Stimulated activated CD8-positive, alpha-beta memory T cell treated with anti-CD3 and anti-CD28 coated beads, Interleukin-4, amount 100 ng/mL, for 1 hour (primary cell): ENCODE measurements around the gene EDA.
"Not testable (repeated sequence)": the region's sequence is repeated elsewhere in the genome, so short reads cannot be mapped to it uniquely, and the experiment has no call there.

Source experiments
- DNase-seq, 2 donors: peaks; one replicate each; pipeline ENCODE4 v3.0.0-alpha.2; 2020; ENCODE audit warnings: low read depth in 2 of 2, low spot score in 1 of 2

Gene EDA

DNA sequence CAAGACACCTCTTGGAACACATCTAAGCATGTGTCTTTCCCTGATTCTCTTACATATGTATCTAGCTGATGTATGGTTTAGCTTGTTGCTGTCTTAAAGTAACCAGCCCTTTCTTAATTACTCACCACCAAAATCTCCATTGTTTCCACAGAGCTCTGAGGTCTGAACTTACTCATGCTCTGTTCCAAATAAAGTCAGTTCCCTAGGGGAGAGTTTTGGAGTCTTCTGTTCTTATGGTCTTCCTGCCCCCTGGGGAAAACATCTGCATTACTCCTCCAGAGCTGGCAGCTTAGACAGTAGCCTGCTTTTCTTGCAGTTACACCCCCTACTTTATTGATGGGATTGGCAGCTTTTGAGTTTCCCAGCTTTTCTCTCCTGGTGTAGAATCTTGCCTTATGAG is 125.8 kb downstream of the EDA start:
- DNase-seq, result no peak

DNA sequence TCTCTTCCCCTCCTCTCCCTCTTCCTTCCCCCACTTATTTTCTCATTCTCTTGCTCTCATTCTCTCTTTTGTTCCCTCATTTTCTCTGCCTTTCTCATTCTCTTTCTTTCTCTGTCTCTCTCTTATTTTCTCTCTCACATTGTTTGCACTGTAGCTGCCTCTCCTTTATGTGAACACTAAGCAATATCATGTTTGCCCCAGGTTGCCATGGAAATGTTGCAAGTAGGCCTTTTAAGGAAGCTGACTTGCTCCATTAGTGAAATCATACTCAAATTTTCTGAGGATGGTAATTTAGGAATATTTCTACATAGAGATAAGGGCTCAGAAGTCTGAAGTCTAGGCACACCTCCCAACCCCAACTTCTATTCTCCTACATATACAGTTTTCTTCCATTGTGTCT is 130.1 kb downstream of the EDA start:
- DNase-seq, result no peak

DNA sequence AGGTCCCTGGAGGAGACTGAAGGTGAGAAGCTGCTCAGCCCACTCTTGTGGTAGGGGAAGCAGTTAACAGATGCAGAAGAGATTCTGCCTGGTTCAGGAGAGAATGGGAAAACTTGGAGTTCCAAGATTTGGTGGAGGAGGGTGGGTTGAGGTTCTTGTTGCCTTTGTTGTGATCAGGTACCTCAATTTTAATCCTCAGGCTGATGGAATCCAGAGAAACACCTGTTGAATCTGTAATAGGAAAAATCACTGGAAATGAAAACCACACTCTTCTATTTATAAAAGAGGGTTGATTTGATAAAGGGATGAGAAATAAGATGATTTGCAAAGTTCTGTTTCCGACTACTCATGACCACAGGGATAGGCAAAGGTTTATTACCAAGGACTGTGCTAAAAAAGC is 132.1 kb downstream of the EDA start:
- no peak for DNase-seq

DNA sequence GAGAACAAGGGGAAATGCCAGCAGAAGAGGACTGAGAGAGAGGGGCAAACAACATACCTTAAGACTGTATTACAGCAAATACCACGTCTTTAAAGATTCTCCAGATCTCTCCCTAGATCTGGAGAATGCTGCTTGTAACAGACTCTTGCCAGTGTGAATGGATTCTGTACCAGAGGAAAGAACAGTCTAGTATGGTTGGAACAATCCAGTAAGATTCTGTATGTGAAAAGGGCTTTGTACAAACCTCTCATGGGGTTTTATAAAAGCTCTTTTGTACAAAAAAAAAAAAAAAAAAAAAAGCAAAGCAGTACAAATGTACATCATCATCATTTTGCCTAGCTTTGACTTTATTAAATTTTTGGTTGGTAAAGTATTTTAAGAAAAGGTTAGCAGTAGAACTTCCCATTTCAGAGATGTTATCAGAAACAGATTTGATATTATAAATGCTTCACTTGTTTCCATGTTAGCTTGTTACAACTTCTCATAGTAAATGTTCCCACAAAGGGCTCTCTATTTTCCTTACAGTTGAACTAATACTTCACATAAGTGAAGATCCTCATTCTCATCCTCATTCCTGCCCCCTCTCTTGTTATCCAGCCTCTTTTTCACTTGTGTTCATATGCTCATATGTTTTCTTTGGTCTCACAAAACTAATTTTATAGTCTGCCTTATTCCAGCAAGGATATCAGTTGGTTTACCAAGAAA is 144.2 kb downstream of the EDA start:
- DNase-seq, result no peak

DNA sequence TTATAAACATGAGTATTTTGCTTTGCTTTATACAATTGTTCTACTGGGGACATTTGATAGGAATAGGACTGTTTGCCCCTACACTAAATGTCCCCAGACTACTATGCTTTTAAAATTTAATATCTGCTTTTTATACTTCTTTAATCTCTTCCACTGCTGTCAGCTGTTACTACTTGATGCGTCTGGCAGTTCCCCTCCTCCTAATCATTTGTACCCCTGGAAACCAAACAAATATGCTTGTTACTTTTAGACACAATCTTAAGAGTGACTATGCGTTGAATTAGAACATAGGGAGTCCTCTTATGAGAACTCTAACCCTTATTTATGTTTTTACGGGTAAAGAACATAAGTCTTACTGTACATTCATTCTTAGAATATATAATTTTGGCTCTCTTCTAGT is 145.7 kb downstream of the EDA start:
- no peak for DNase-seq

DNA sequence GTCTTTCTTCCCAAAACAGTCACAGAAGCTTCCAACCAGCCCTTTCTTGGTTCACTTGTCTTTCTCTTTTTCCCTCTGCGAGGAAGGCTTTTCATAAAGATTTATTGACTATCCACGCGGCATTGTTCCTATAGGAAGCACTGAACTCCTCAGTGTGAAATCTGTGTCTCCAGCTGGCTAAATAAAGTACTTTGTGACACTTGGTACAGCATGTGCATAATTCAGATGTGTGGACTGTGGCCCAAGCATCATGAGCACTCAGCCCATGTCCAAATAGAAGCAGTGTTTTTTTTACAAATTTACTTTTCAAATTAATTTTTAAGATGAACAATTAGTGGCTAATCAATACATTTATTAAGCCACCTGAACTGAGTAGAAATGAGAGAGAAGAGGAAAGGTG is 146.4 kb downstream of the EDA start:
- DNase-seq, result no peak

DNA sequence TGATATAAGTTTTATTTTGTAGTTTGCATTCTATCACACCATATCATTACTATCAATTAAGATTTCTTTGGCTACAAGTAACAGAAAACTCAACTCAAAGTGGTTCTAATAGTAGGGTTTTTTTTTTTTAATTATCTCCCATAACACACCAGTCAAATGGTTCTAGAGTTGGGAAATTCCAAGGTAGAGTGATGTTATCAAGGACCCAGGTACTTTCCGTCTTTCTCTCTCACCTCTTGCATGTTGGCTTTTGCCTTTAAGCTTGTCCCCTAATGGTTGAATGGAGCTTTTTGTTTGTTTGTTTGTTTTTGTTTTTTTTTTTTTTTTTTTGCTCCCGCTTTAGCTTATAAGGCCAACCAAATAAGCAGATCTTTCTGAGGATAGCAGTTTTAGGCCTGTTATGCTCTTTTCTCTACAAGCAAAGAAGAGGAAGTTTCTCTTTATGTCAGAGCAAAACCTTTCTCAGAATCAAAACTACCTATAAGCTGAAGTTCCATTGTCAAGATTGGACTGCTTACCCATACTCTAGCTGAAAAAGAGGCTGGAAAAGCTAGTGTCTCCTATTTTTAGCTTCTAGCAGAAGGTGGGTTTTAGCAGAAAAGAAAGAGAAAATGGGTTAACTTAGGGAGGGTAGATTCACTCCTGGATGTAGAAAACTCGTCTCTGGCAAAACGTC is 177.5 kb downstream of the EDA start:
- DNase-seq, result no peak

DNA sequence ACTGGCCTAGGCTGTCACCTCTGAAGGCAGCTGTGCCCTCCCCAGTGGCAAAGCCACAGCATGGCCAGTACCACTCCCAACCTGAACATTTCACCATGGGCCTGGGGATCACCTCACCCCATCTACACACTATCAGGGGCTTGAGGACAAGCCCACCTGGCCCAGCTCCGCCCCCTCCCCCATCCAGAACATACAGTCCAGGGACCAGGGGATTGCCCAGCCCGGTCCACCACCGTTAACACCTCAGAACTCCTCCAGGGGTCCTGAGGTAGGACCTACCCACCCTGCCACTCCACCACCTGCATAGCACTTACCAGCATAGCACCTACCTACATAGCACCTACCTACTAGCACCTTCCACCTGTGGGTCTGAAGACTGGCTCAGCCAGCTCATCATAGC is 179.8 kb downstream of the EDA start:
- DNase-seq, result no peak

DNA sequence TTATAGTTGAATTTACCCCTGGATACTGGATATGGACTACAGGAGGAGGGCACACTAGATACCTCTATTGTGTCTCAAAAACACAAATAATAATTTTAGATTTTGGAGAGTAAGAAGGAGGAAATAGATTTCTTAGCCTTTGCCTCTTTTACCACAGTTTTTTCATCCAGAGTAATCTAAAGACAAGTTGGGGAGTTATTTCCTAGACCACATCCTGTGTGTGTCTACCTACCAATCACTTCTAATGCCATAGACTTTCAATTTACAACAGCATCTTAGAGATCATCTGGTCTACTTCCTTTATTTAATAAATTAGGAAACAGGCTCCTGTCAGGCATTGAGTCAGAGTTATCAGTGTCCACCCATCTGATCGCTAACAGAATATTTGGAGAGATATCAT is 191.5 kb downstream of the EDA start:
- DNase-seq, result no peak

DNA sequence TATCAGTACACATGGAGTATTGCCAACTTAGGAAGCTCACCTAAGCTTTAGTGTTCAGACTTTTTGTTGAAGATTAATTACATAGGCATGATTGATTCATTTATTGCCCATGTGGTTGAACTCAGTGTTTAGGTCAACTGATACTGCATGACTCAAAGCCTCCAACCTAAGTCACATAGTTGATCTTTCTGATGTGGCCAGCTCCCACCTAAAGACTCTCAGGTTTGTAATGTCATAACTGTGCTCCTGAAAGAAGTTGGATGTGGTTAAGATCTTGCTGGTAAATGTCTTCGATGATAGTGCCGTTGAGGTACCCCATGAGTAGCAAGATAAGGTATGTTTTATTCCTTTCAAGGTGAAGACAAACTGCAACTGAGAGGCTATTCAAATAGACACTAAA is 192.5 kb downstream of the EDA start:
- no peak for DNase-seq

DNA sequence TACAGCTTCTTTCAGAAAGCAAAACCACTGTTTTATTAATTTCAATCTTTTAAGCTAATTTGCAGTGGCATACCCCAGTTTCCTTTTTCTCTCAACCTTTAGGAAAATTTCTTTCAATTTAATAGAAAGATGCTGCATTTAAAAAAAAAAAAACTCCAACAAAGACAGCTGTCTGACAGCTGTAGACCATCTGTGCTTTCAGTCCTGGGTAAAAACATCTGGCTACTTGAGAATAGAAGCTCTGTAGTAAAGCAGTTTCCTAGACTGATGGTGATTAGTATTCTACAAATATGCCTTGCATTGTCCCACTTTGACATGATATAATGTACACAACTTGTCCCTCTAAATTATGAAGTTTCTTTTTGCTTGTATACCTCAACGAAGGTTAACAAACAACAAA is 197.8 kb downstream of the EDA start:
- DNase-seq, result no peak

DNA sequence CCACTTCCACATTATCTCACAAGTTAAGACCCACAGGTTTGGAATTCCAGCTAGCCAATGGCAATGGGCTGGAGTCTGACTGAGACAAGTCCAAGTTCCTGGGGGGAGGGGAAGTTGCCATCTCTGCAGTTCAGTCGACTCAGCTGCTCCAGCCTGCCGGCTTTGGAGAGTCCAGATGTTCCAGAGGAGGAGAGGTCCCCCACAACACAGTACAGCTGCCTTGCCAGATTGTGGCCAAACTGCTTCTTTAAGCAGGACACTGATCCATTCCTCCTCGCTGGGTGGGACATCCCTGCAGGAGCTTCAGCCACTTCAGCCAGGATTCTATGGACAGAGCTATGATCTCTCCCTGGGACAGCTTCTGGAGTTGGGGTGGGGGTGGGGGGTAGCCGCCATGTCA is 199.2 kb downstream of the EDA start:
- DNase-seq, result no peak

DNA sequence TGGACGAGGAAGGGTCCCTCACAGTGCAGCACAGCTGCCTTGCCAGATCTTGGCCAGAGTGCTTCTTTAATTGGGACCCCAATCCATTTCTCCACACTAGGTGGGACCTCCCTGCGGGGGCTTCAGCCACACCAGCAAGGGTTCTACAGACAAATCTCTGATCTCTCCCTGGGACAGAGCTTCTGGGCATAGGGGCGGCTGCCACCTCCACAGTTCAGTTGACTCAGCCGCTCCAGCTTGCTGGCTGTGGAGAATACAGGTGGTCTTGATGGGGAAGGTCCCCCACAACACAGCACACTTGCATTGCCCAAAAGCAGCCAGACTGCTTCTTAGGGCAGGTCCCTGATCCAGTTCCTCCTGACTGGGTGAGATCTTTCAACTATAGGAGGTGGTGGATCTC is 199.6 kb downstream of the EDA start:
- DNase-seq, result no peak

DNA sequence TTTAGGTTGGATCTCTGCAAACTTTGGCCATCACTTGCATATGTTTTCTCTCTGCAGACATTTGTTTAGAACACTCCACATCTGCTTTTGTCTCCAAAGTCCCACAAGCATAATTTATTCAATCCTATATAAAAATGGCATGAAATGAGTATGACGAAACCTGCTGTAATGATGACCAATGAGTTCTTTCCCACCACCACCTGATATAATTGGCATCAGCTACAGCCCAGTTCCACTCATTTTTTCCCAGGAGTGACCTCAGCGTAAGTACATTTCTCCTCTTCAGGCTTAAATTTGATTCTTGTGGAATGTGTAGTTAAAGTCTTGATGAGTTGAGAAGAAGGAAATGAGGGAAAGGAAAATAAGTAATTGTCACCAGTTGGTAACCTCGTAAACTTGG is 228.7 kb downstream of the EDA start:
- no peak for DNase-seq

DNA sequence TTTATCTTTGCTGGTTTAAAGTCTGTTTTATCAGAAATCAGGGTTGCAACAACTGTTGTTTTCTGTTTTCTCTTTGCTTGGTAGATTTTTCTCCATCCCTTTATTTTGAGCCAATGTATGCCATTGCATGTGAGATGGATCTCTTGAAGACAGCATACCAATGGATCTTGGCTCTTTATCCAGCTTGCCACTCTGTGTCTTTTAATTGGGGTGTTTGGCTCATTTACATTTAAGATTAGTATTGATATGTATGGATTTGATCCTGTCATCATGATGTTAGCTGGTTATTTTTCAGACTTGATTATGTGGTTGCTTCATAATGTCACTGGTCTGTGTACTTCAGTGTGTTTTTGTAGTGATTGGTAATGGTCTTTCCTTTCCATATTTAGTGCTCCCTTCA is 244.1 kb downstream of the EDA start:
- DNase-seq, result not testable (repeated sequence)

DNA sequence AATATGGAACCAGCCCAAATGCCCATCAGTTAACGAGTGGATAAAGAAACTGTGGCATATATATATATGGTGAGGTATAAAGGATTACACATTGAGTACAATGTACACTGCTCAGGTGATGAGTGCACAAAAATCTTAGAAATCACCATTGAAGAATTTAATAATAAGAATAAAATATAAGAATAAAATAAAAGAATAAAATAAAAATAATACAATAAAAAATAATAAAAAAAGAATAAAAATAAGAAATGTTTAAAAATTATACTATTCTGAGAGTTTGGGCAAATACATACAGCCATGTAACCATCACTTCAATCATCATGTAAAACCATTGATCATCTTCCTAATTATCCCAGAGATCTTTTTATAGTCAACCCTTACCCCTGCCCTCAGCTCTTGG is 260.3 kb downstream of the EDA start:
- no peak for DNase-seq

DNA sequence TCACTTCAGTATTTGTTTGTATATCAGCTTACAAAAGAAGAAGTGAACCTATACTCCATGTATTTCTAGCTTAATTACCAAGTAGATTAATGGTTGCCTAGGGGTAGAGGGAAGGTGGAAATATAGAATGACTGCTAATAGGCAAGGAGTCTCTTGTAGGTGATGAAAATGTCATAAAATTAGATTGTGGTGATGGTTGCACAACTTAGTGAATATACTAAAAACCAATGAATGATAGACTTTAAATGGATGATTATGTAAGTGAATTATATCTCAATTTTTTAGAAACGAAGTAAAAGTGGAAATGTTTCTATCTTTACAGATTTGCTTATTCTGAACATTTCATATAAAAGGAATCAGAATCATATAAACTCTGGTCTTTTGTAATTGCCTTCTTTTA is 268.3 kb downstream of the EDA start:
- DNase-seq, result no peak

DNA sequence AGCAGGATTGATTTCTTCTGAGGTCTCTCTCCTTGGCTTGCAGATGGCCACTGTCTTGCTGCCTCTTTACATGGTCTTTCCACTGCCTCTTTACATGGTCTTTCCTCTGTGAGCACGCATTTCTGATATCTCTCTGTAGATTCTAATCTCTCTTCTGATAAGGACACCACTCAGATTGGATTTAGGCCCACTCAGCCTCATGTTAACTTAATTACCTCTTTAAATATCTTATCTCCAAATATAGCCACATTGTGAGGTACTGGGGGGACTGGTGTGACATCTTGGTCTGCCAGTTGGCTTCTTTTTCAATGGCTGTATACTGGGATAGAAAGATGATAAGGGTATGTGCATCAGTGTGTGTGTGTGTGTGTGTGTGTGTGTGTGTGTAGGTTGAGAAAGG is 280.1 kb downstream of the EDA start:
- DNase-seq, result no peak

DNA sequence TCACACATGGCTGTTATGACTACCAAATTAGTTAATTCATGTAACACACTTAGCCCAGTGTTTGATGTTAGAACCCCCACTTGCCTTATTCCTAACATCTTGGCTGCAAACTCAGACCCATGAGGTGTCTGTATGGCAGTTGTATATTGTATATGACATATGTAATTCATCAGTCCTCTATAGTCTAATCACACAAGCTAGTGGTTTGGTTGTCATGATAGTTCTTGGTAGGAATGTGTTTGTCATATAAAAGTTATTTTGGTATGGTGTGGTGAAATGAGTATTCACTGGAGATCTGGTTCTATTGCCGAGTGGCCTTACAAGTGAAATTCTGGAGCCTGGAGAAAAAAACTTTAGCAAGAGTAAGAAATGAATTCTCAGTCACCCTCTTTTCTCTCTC is 284.6 kb downstream of the EDA start:
- DNase-seq, result no peak

DNA sequence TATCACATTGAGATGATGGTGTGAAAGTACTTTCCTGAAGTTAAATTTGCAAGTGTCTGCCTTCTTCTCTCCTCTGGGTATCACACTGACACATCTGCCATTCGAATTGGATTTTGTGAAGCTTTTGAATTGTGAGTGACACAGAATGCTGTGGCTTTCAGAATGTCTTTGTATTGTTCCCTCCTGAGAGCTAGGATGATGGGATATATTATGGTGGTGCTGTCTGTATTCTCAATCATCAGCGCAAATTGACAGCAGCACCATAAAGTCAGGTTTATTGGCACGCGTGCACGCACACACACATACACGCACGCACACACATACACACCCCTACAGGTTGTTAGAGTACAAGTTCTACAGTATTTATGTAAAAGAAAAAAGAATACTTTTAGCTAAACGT is 290.5 kb downstream of the EDA start:
- DNase-seq, result no peak

DNA sequence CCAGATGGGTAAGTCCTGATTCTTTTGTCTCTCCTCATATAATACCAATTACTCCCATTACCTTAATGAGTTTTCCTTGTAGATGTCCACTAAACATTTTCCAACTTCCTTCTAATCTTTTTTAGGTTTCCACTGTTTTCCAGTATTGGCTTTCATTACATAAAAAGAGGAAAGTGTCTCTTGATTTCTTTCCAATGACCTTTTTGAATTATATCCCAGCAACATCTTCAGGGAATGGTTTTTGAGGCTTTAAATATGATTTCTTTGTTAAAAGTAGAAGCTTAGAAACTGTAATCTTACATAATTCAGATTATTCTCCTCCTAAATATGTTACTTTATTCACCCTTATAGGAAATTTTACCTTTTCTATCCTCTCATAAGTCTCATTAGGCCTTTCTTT is 298.9 kb downstream of the EDA start:
- DNase-seq, result no peak

DNA sequence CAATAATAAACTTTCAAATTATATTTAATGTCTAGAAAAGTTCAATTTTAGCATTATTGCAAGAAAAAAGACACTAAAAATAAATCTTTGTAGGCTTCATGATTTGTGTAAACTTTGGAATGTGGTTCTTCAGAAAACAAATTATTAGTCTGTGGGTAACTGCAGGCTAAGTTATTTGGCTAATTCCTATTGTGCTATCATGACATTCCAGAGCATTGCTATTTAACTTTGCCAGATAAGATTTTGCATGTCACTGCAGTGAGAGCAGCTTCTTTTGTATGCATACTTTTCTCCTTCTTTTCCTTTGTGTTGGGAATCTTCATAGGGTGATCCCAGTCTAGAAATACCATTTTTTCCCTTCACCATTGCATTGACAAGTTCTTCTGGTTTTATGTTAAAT is 303.8 kb downstream of the EDA start:
- no peak for DNase-seq

DNA sequence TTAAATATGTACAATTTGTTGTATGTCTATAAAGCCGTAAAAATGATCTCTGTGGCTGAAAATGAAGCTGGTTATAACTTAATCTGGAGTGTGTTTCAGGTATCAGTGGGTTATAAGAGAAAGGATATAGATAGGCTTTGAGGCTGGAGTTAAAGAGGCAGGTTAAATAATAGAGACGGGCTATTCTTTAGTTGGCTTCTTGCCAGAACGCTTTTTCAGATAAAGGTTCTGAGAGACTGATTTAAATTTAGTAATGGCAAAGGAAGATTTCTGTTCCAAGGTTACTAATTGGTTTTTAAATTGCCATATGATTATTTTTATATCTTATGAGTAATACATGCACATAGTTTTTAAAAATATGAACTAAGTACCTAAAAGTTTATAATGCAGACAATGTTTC is 316.4 kb downstream of the EDA start:
- DNase-seq, result no peak
